K562 (cell line): ENCODE measurements around the gene NEURL1. TPM values are rescaled to one million over a fixed set of nuclear protein-coding genes. Genes with fewer than 3 reads are reported as not detected.

Experiments
- ATAC-seq: fragments of 200-7000 bp; cut with Tn5 transposase; 3 replicates; pipeline ENCODE4 v1.9.1; 2020; ENCODE audit warnings: moderate library complexity
- BruUV-seq: library from RNA; stranded (reverse); fragments of 400-500 nt; replicated peaks from 2 replicates; lab custom pipeline; 2021; lab: Mats Ljungman, UMichigan
- CTCF ChIA-PET: fragments of 300-600 bp; formaldehyde crosslinking; extraction: SDS; loops from one replicate; lab custom pipeline; 2021; ENCODE audit warnings: low intra/inter-chr PET ratio; lab: Yijun Ruan, JAX
- POLR2A ChIA-PET: fragments of 300-600, 350-650 bp; sonication (Branson Sonifier 250); formaldehyde crosslinking; extraction: SDS; loops from one replicate; lab custom pipeline; 2021; ENCODE audit warnings: antibody characterized with exemption, inconsistent platforms; lab: Yijun Ruan, JAX
- DNase-seq, 4 experiments: peaks; one replicate each; pipeline versions ENCODE4 v3.0.0 to v3.0.0-alpha.2; 2011 to 2018; ENCODE audit warnings: low spot score in 3 of 4, mixed read lengths in 3 of 4; ENCODE audit errors: extremely low read depth in 1 of 4
- FAIRE-seq: peaks from 2 replicates; lab custom pipeline; 2011; peaks lifted over from hg19 to GRCh38; lab: Jason Lieb, UNC
- H2AFZ ChIP-seq: 2 replicates; pipeline ENCODE4 v1.6.0; 2011; ENCODE audit warnings: low read depth, low read length, control low read depth, inconsistent platforms
- H3K27ac ChIP-seq: fragments of 200-600 bp; 3 replicates; pipeline ENCODE4 v1.8.0; 2011; ENCODE audit warnings: low read depth, mild to moderate bottlenecking, control low read depth, inconsistent platforms, low read length, moderate library complexity, mixed read lengths; ENCODE audit errors: extremely low read depth
- H3K27me3 ChIP-seq, 2 experiments: fragments of 300-600 bp in 1 of 2; 2 replicates in 1 of 2; 3 replicates in 1 of 2; pipeline versions ENCODE4 v1.6.0 to v1.8.0; 2011; ENCODE audit warnings: inconsistent platforms in 2 of 2, low read length in 2 of 2, mild to moderate bottlenecking in 1 of 2, mixed read lengths in 1 of 2, moderate library complexity in 1 of 2; ENCODE audit not compliant: control insufficient read depth in 2 of 2, insufficient read depth in 2 of 2
- H3K36me3 ChIP-seq: fragments of 300-600 bp; 3 replicates; pipeline ENCODE4 v1.8.0; 2011; ENCODE audit warnings: mild to moderate bottlenecking, low read length, inconsistent platforms; ENCODE audit not compliant: control insufficient read depth, insufficient read depth
- H3K4me1 ChIP-seq, 2 experiments: fragments of 200-600 bp in 1 of 2; replicated peaks in 1 of 2; 2 replicates in 1 of 2; 3 replicates in 1 of 2; pipeline versions ENCODE4 v1.5.1 to v1.8.0; 2011; ENCODE audit warnings: inconsistent platforms in 2 of 2, low read length in 2 of 2, mild to moderate bottlenecking in 1 of 2, mixed read lengths in 1 of 2, moderate library complexity in 1 of 2; ENCODE audit not compliant: control insufficient read depth in 2 of 2, insufficient read depth in 2 of 2
- H3K4me2 ChIP-seq: 2 replicates; pipeline ENCODE4 v1.6.1; 2011; ENCODE audit warnings: low read length, control low read depth, inconsistent platforms, mixed read lengths; ENCODE audit not compliant: insufficient read depth
- H3K4me3 ChIP-seq: fragments of 200-600 bp; sonication (generic), shearing (Covaris generic); 2 replicates; pipeline ENCODE4 v1.5.1; 2016; ENCODE audit warnings: control low read depth, inconsistent platforms
- H3K79me2 ChIP-seq: fragments of 200-600 bp; 3 replicates; pipeline ENCODE4 v1.8.0; 2011; ENCODE audit warnings: low read length, inconsistent platforms; ENCODE audit not compliant: control insufficient read depth, insufficient read depth
- H3K9ac ChIP-seq, 2 experiments: 2 replicates each; pipeline versions ENCODE4 v1.6.0 to v1.6.1; 2011; ENCODE audit warnings: low read depth in 2 of 2, low read length in 2 of 2, control low read depth in 1 of 2, inconsistent platforms in 1 of 2, mild to moderate bottlenecking in 1 of 2, mixed read lengths in 1 of 2; ENCODE audit not compliant: insufficient read depth in 1 of 2
- H3K9me1 ChIP-seq: one replicate; pipeline ENCODE4 v1.6.0; 2011; ENCODE audit warnings: inconsistent platforms, mild to moderate bottlenecking, low read length, moderate library complexity; ENCODE audit not compliant: control insufficient read depth, insufficient read depth
- H3K9me3 ChIP-seq: replicated peaks from 2 replicates; pipeline ENCODE4 v1.5.1; 2011; ENCODE audit warnings: low read depth, low read length, inconsistent platforms; ENCODE audit not compliant: control insufficient read depth, insufficient read depth
- H4K20me1 ChIP-seq: replicated peaks from 2 replicates; pipeline ENCODE4 v1.6.1; 2011; ENCODE audit warnings: low read length, inconsistent platforms, mixed read lengths; ENCODE audit not compliant: control insufficient read depth, insufficient read depth
- CREM ChIP-seq: IDR thresholded peaks from 2 replicates; pipeline ENCODE4 v1.6.1; 2014; ENCODE audit warnings: antibody characterized with exemption, low read depth
- NFE2L1 ChIP-seq: fragments of 450-650 bp; IDR thresholded peaks from 2 replicates; pipeline ENCODE4 v1.6.1; 2016; ENCODE audit warnings: missing genetic modification characterization, low read depth, mild to moderate bottlenecking, missing compliant biosample characterization, moderate library complexity, borderline replicate concordance
- NR2C1 ChIP-seq, 2 experiments: fragments of 450-650 bp; IDR thresholded peaks; 2 replicates each; pipeline ENCODE4 v1.6.1; 2017; ENCODE audit warnings: mild to moderate bottlenecking in 2 of 2, antibody characterized with exemption in 1 of 2, inconsistent platforms in 1 of 2, missing compliant biosample characterization in 1 of 2, missing genetic modification characterization in 1 of 2
- NR2C2 ChIP-seq, 2 experiments: fragments of 200-800 bp in 1 of 2; sonication (Bioruptor generic) in 1 of 2; sonication (generic) in 1 of 2; formaldehyde crosslinking in 1 of 2; IDR thresholded peaks; 2 replicates each; pipeline versions ENCODE4 v1.6.1 to v1.8.0; 2016 to 2022; ENCODE audit warnings: mild to moderate bottlenecking in 1 of 2, missing compliant biosample characterization in 1 of 2, missing genetic modification characterization in 1 of 2, missing genetic modification reagents in 1 of 2
- NRF1 ChIP-seq, 2 experiments: fragments of 450-650 bp; IDR thresholded peaks in 1 of 2; conservative IDR thresholded peaks in 1 of 2; 2 replicates each; pipeline ENCODE4 v1.6.1; 2014; ENCODE audit warnings: mild to moderate bottlenecking in 2 of 2
- RAD21 ChIP-seq, 2 experiments: fragments of 250-450 bp in 1 of 2; fragments of 450-650 bp in 1 of 2; sonication (Bioruptor Pico) in 1 of 2; formaldehyde crosslinking in 1 of 2; IDR thresholded peaks in 1 of 2; conservative IDR thresholded peaks in 1 of 2; 2 replicates each; pipeline versions ENCODE4 v1.4.0 to v1.8.0; 2020 to 2022; ENCODE audit warnings: mild to moderate bottlenecking in 2 of 2, moderate library complexity in 1 of 2
- TEAD1 ChIP-seq, 2 experiments: fragments of 450-650 bp in 1 of 2; sonication (generic) in 1 of 2; formaldehyde crosslinking; IDR thresholded peaks; 2 replicates each; pipeline versions ENCODE4 v1.4.0 to v1.8.0; 2020 to 2022; ENCODE audit warnings: mild to moderate bottlenecking in 2 of 2, missing genetic modification reagents in 1 of 2
- ZBTB40 ChIP-seq, 2 experiments: fragments of 450-650 bp in 1 of 2; sonication (generic) in 1 of 2; formaldehyde crosslinking in 1 of 2; IDR thresholded peaks; 2 replicates each; pipeline versions ENCODE4 v1.7.1 to v1.9.0; 2016 to 2022; ENCODE audit warnings: inconsistent platforms in 1 of 2, mild to moderate bottlenecking in 1 of 2, missing genetic modification reagents in 1 of 2
- ZNF121 ChIP-seq: sonication (generic); formaldehyde crosslinking; conservative IDR thresholded peaks from 2 replicates; pipeline ENCODE4 v1.8.0; 2022; ENCODE audit warnings: missing genetic modification reagents
- WGBS: fragments of 100-300 bp; shearing (Covaris generic); methylation state at CpG from one replicate; pipeline ENCODE4 v1.1.6; 2016; ENCODE audit warnings: low coverage, mixed read lengths; ENCODE audit not compliant: insufficient coverage; ENCODE audit errors: missing lambda C conversion rate; 5-methylcytosine and 5-hydroxymethylcytosine counted together
- in situ Hi-C: fragments of 300-500 bp; cut with MboI; formaldehyde crosslinking; loops from 4 replicates; pipeline ENCODE4 v1.15.0; 2018; ENCODE audit warnings: inconsistent platforms, mixed read lengths
- intact Hi-C: fragments of 100-400 bp; cut with micrococcal nuclease; formaldehyde crosslinking; loops from 2 replicates; pipeline ENCODE4 v1.14.2; 2022
- polyA plus RNA-seq, 8 experiments: library from polyadenylated mRNA; depleted of rRNA in 4 of 8; stranded (reverse) in 5 of 8; unstranded in 3 of 8; fragments of >200 nt; fragmentation: Nextera tagmentation in 2 of 8; fragmentation: Illumina TruSeq in 1 of 8; extraction: Ambion mirVana in 2 of 8; extraction: Trizol in 1 of 8; gene quantifications; 2 replicates each; pipeline versions ENCODE4 v1.2.1 to v1.2.3, GENCODE V29; 2011 to 2014; ENCODE audit warnings: inconsistent platforms in 1 of 8, missing spikeins in 1 of 8
- total RNA-seq, 7 experiments: library from RNA; depleted of rRNA in 6 of 7; stranded (reverse); fragments of >200 nt in 6 of 7; fragmentation: Illumina TruSeq in 2 of 7; extraction: Trizol in 2 of 7; gene quantifications; 2 replicates each; pipeline versions ENCODE4 v1.2.1 to v1.2.3, GENCODE V29; 2011 to 2021; ENCODE audit warnings: low replicate concordance in 1 of 7

Gene NEURL1
- total and polyA plus RNA-seq, 9 of the 15 experiments (the other 6 are each of a cell fraction or from before 2014, with no cell fraction given): 0.01 to 0.45 (median 0.16) TPM; not detected in 5

- BruUV-seq: no TSS peak
- peak overlapping the region in 1 of 2 experiments; percentile 43; a peak in 2 of 4 replicates for H3K9ac ChIP-seq
- no peak overlapping the region for H3K4me3 ChIP-seq
- ChIA-PET POLR2A (interaction anchor here (0.6 to 0.7 kb wide), 3 partner anchors 13 to 144 kb away, joined by 3 read pairs; no protein-coding TSS in a partner anchor), CTCF (no interaction called here)
- H3K9me3 ChIP-seq: no peaks in the 10 kb centered on the region
- H3K27me3 ChIP-seq: no peaks in the 10 kb centered on the region
- no peaks in the 10 kb centered on the region for H3K36me3 ChIP-seq
- no peak for FAIRE-seq
- no peak overlapping the region for H2AFZ ChIP-seq
- no peak overlapping the region for H3K4me2 ChIP-seq
- H3K9me1 ChIP-seq: no peaks in the 10 kb centered on the region
- no peaks in the 10 kb centered on the region for H3K79me2 ChIP-seq
- 39% methylated on average over 9 of the region's 11 CpGs for WGBS
- ATAC-seq: peak; percentile 91
- in situ Hi-C loops (loop anchor here (5.0 kb wide), 1 partner anchor 64 kb away; no protein-coding TSS in a partner anchor), intact Hi-C loops (no loop called here)
- no peaks in the 10 kb centered on the region for H4K20me1 ChIP-seq
- H3K4me1 ChIP-seq: peaks cover 6 to 22% of the 10 kb centered on the region in 2 experiments; a peak in 3 of 5 replicates
- no peak overlapping the region for H3K27ac ChIP-seq
- DNase-seq: peak; percentile 36 to 52 (median 44)
- TF ChIP-seq RAD21 (CRISPR knock-in tag; conservative IDR thresholded peaks at IDR 0.05 in 1 of 2, IDR thresholded peaks at IDR 0.05 in 1 of 2) (peak in 1 of 2 experiments; percentile 47; a peak in 2 of 4 replicates), NR2C1 (IDR thresholded peaks at IDR 0.05) (peak; percentile 32; the same call in 1 of the 2 replicates), NR2C1 (tag; IDR thresholded peaks at IDR 0.05) (no peak), ZBTB40 (IDR thresholded peaks at IDR 0.05) (no peak), ZBTB40 (CRISPR knock-in tag; IDR thresholded peaks at IDR 0.05) (no peak), CREM (0 out of 2 replicates have a peak, but pooled peaks have one; percentile 9), TEAD1 (CRISPR knock-in tag; IDR thresholded peaks at IDR 0.05) (no peak), ZNF121 (CRISPR knock-in tag) (no peak), NRF1 (conservative IDR thresholded peaks at IDR 0.05 in 1 of 2, IDR thresholded peaks at IDR 0.05 in 1 of 2) (no peak), NFE2L1 (no peak), NR2C2 (CRISPR knock-in tag; IDR thresholded peaks at IDR 0.05) (no peak), NR2C2 (tag; IDR thresholded peaks at IDR 0.05) (peak; percentile 23; the same call in 1 of the 2 replicates)
Measured at GRCh38 chr10:103476046-103476768, 17.3 kb upstream of the NEURL1 start.
